ENCODE data around the gene P3H1.
A peak's percentile ranks its signal among the peaks of the same experiment; 100 is the strongest.

The P3H1 gene

GRCh38 chr1:42765269-42765668 is 1.6 kb downstream of the P3H1 start:
- H3K9me3 ChIP-seq: no peaks in the 10 kb centered on the region
- peaks cover 27 to 33% of the 10 kb centered on the region in 2 experiments for H3K4me1 ChIP-seq (ENCODE audit: control insufficient read depth in 1 of 2, insufficient read depth in 1 of 2, low read depth in 1 of 2, low read length in 1 of 2)
- H3K36me3 ChIP-seq: peaks cover under 1% of the 10 kb centered on the region
- no peaks in the 10 kb centered on the region for H3K27me3 ChIP-seq
- TF ChIP-seq, protein P1, sequence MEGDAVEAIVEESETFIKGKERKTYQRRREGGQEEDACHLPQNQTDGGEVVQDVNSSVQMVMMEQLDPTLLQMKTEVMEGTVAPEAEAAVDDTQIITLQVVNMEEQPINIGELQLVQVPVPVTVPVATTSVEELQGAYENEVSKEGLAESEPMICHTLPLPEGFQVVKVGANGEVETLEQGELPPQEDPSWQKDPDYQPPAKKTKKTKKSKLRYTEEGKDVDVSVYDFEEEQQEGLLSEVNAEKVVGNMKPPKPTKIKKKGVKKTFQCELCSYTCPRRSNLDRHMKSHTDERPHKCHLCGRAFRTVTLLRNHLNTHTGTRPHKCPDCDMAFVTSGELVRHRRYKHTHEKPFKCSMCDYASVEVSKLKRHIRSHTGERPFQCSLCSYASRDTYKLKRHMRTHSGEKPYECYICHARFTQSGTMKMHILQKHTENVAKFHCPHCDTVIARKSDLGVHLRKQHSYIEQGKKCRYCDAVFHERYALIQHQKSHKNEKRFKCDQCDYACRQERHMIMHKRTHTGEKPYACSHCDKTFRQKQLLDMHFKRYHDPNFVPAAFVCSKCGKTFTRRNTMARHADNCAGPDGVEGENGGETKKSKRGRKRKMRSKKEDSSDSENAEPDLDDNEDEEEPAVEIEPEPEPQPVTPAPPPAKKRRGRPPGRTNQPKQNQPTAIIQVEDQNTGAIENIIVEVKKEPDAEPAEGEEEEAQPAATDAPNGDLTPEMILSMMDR (IDR thresholded peaks at IDR 0.05): no peak
- no peak overlapping the region for H3K27ac ChIP-seq
- H3K4me3 ChIP-seq (ENCODE audit: low read depth in 1 of 2, low read length in 1 of 2): peak overlapping the region in 1 of 2 experiments; percentile 80

GRCh38 chr1:42762269-42762668 is 4.6 kb downstream of the P3H1 start:
- H3K27me3 ChIP-seq: no peaks in the 10 kb centered on the region
- H3K36me3 ChIP-seq: peaks cover 14% of the 10 kb centered on the region
- no peak overlapping the region for H3K27ac ChIP-seq
- TF ChIP-seq, protein P1 (IDR thresholded peaks at IDR 0.05): no peak
- no peak overlapping the region for H3K4me3 ChIP-seq (ENCODE audit: low read depth in 1 of 2, low read length in 1 of 2)
- H3K9me3 ChIP-seq: no peaks in the 10 kb centered on the region
- H3K4me1 ChIP-seq (ENCODE audit: control insufficient read depth in 1 of 2, insufficient read depth in 1 of 2, low read depth in 1 of 2, low read length in 1 of 2): peaks cover 21 to 22% of the 10 kb centered on the region in 2 experiments

- Histone ChIP-seq H3K4me3 (ENCODE audit: low read depth in 1 of 2, low read length in 1 of 2) (no peak overlapping the region), H3K36me3 (peaks cover 16% of the 10 kb centered on the region)
Measured at GRCh38 chr1:42761567-42761966, 5.3 kb downstream of the P3H1 start.

DNA sequence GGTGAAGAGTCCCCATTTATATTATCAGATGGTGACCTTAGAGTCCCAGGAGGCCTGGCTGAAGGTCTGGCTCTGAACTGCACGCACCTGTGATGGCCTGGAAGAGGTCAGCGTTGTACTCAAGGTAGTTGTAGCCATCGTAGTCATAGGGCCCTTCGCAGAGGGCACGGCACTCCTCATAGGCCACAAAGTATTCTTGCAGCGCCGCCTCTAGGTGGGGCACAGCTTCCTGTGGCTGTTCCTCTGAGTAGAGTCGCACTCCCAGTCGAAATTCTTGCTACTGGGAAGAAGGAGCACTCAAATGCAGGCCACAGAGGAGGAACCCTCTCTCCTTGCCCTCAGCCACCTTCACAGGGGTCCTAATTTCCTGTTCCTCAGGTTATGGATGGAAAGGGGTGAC is 7.7 kb downstream of the P3H1 start:
- no peaks in the 10 kb centered on the region for H3K9me3 ChIP-seq
- peaks cover 40% of the 10 kb centered on the region for H3K36me3 ChIP-seq
- peaks cover 0 to 5% of the 10 kb centered on the region in 2 experiments for H3K4me1 ChIP-seq (ENCODE audit: control insufficient read depth in 1 of 2, insufficient read depth in 1 of 2, low read depth in 1 of 2, low read length in 1 of 2)
- TF ChIP-seq, protein P1 (IDR thresholded peaks at IDR 0.05): no peak
- H3K27ac ChIP-seq: peak overlapping the region; percentile 7
- no peaks in the 10 kb centered on the region for H3K27me3 ChIP-seq
- no peak overlapping the region for H3K4me3 ChIP-seq (ENCODE audit: low read depth in 1 of 2, low read length in 1 of 2)

More at GRCh38 chr1:42761567-42761966, 5.3 kb downstream of the P3H1 start:
- Histone ChIP-seq H3K4me1 (ENCODE audit: control insufficient read depth in 1 of 2, insufficient read depth in 1 of 2, low read depth in 1 of 2, low read length in 1 of 2) (peaks cover 19 to 22% of the 10 kb centered on the region in 2 experiments), H3K27me3 (no peaks in the 10 kb centered on the region), H3K9me3 (no peaks in the 10 kb centered on the region), H3K27ac (no peak overlapping the region)
- TF ChIP-seq, protein P1 (IDR thresholded peaks at IDR 0.05): no peak

DNA sequence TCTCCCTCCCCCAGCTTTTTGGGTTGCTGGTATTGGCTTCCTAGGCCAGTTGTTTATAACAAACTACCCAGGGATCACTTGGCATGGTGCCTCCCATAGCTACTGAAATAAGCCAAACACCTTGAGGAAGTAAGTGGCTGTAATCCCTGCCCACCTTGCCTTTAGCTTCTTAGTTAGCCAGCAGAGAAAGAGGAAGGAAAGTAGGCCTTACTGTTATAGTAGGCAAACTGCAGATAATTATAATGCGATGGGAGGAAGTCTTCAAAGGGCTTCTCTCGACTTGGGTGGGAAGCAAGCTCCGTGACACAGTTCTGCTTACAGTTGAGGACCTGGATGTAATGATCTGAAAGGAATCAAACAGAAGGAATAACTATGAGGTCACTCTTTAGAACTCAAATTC is 8.2 kb downstream of the P3H1 start:
- Histone ChIP-seq H3K27ac (peak overlapping the region; percentile 7), H3K27me3 (no peaks in the 10 kb centered on the region), H3K4me3 (ENCODE audit: low read depth in 1 of 2, low read length in 1 of 2) (no peak overlapping the region), H3K9me3 (no peaks in the 10 kb centered on the region), H3K4me1 (ENCODE audit: control insufficient read depth in 1 of 2, insufficient read depth in 1 of 2, low read depth in 1 of 2, low read length in 1 of 2) (peaks cover 0 to 5% of the 10 kb centered on the region in 2 experiments), H3K36me3 (peaks cover 45% of the 10 kb centered on the region)
- TF ChIP-seq, protein P1 (IDR thresholded peaks at IDR 0.05): no peak

DNA sequence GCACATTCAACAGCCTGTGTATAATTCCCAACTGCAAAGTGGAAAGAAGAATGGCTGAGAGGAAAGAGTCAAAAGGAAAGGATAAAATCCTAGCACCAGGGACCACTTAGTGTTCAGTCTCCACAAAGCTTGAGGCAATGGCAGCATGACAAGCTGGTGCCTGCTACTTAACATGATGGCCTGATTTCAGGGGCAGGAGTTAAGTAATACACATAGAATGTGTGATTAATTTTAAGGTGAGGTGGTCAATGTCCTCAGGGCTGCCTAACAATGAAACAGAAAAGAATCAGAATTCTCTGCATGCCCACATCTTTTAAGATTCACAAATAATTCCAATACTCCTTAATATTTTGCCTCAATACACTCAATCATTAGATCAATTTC is 8.9 kb downstream of the P3H1 start:
- Histone ChIP-seq H3K4me3 (ENCODE audit: low read depth in 1 of 2, low read length in 1 of 2) (no peak overlapping the region), H3K4me1 (ENCODE audit: control insufficient read depth in 1 of 2, insufficient read depth in 1 of 2, low read depth in 1 of 2, low read length in 1 of 2) (peaks cover 0 to 5% of the 10 kb centered on the region in 2 experiments), H3K27me3 (no peaks in the 10 kb centered on the region), H3K36me3 (peaks cover 53% of the 10 kb centered on the region), H3K27ac (no peak overlapping the region), H3K9me3 (no peaks in the 10 kb centered on the region)
- TF ChIP-seq, protein P1 (IDR thresholded peaks at IDR 0.05): no peak

Data from neutrophil (primary cell).